Measurements from ENCODE around the gene DOCK6.

The DOCK6 gene, protein sequence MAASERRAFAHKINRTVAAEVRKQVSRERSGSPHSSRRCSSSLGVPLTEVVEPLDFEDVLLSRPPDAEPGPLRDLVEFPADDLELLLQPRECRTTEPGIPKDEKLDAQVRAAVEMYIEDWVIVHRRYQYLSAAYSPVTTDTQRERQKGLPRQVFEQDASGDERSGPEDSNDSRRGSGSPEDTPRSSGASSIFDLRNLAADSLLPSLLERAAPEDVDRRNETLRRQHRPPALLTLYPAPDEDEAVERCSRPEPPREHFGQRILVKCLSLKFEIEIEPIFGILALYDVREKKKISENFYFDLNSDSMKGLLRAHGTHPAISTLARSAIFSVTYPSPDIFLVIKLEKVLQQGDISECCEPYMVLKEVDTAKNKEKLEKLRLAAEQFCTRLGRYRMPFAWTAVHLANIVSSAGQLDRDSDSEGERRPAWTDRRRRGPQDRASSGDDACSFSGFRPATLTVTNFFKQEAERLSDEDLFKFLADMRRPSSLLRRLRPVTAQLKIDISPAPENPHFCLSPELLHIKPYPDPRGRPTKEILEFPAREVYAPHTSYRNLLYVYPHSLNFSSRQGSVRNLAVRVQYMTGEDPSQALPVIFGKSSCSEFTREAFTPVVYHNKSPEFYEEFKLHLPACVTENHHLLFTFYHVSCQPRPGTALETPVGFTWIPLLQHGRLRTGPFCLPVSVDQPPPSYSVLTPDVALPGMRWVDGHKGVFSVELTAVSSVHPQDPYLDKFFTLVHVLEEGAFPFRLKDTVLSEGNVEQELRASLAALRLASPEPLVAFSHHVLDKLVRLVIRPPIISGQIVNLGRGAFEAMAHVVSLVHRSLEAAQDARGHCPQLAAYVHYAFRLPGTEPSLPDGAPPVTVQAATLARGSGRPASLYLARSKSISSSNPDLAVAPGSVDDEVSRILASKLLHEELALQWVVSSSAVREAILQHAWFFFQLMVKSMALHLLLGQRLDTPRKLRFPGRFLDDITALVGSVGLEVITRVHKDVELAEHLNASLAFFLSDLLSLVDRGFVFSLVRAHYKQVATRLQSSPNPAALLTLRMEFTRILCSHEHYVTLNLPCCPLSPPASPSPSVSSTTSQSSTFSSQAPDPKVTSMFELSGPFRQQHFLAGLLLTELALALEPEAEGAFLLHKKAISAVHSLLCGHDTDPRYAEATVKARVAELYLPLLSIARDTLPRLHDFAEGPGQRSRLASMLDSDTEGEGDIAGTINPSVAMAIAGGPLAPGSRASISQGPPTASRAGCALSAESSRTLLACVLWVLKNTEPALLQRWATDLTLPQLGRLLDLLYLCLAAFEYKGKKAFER (N-terminal part only)

DNA sequence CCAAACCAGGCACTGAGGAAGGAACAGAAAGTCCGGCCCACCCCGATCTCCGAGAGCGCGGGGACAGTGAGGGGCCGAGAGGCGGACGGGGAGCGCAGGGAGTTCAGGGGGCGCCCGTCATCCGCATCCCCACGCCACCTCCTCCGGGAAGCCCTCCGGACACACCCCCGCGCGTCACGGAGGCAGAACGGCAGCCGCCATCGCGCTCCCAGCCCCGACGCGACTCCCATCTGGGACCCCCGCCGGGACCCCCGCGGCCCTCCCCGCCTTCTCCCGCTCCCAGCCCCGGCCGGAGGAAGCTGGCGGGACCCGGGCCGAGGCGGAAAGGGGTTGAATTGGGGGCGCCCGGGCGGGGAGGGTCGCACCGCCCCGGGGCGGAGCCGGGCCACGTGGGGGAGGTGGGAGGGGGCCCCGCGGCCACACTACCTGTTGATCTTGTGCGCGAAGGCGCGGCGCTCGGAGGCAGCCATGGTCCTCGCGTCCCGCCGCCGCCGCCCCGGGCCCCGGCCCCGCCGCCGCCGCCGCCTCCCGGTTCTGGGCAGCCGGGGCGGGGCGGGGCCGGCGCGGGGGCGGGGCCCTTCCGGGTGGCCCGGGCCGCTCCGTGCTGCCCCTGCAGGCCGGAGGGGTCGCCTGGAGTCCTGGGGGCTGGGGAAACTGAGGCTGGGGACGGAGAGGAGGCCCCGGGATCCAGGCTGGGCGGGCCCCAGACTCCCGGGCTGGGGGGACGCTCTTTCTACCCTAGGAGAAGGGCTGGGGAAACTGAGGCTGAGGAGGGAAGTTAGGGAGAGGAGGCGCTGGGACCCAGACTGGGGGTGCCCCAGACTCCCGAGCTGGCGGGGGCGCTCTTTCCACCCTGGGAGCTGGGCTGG is at the start of gene DOCK6:
DOCK6 (minus strand) TSS at position 554 of the 869 bp plus-strand sequence; CDS start at position 470, 84 bp downstream.
- DNase-seq (ENCODE audit: low read depth) = no peak

DNA sequence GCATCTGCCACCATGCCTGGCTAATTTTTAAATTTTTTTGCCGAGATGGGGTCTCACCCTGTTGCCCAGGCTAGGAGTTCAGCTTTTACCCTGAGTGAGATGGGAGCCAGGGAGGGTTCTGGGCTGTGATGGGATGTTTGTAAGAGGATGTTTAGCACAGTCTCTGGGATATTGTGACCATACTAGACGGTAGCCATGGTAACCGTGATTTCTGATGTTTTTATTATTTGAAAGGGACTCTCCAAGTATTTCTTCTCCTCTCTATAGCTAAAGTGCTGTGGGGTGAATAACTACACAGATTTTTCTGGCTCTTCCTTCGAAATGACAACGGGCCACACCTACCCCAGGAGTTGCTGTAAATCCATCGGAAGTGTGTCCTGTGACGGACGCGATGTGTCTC is 44.0 kb upstream of the DOCK6 start:
- DNase-seq (ENCODE audit: low read depth) = no peak

DNA sequence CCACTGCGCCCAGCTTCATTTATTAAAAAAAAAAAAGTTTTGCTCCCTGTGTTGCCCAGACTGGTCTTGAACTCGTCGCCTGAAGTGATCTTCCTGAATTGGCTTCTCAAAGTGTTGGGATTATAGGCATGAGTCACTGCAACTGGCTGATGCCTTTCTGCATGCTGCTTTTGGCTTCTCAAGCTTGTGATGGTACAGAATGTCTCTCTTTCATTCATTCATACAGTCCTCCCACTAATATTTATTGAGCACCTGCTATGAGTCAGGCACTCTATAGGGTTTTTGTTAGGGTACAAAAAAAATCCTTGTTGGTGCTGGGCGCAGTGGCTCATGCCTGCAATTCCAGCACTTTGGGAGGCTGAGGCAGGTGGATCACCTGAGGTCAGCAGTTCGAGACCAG is 42.6 kb upstream of the DOCK6 start:
- no peak for DNase-seq (ENCODE audit: low read depth)

DNA sequence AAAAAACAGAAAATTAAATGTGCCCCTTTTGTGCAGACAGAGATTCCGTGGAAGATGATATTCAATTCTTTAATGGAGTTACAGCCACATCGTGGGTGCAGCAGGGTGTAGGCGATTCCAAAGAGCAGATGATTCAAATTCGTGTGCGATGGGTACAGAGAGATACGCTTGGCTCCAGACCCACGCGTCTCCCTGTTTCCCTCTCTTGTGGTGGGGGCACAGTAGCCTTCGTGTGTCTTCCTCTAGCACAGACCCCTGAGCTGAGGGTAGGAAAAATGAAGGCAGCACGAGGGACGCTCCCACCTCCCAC is 38.4 kb upstream of the DOCK6 start:
- no peak for DNase-seq (ENCODE audit: low read depth)

DNA sequence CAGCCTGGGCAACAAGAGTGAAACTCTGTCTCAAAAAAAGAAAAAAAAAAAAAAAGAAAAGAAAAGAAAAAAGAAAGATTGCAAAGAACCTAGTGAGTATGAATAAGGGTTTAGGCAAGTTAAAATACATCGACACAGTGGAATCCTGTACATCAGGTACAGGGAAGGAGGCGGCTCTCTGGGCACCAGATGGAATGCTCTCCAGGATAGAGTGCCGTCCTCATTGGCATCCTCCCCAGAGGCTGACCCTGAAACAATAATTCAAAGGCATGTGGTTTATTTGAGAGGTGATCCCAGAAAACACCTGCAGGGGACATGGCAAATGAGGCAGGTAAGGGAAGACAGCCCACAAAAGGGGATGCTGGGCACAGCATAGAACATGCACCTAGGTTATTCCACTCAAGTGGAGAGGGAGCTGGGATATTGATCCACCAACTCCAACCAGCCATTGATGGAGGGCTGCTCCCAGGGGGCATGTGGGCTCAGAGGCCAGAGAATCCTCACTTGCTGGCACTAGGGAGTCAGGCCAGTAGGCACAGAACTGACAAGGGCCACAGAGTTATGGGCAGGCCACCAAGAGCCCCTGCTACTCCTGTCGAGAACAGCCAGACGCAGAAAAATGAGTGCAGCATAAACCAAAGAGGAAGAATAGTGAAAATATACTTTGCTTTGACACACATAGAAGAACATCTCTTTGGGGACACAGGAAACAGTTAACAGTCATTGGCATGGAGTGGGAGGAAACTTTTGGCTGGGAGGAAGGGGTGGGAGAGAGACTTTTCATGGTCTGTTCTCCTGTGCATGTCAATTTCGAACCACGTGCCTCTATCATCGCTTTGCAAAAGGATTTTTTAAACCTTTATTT is 37.9 kb upstream of the DOCK6 start:
- DNase-seq (ENCODE audit: low read depth) = no peak

DNA sequence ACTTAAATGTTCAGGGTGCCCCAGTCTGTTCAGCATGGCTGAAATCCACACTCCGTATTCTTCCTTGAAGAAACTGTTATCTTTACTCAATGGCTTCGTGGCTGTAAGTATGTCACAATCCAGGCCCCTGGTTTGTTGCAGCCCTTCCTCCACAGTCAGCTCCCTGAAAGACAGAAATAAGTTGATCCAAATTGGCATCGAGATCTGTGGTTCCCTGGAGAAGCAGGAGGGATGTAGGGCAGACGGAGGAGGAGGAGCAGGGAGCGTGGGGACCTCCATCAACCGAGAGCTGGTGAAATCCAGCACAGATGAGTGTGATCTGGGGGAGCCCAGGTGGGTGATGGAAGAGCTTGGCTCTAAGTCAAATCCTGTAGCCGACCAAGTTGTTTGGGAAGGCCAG is 33.9 kb upstream of the DOCK6 start:
- no peak for DNase-seq (ENCODE audit: low read depth)

DNA sequence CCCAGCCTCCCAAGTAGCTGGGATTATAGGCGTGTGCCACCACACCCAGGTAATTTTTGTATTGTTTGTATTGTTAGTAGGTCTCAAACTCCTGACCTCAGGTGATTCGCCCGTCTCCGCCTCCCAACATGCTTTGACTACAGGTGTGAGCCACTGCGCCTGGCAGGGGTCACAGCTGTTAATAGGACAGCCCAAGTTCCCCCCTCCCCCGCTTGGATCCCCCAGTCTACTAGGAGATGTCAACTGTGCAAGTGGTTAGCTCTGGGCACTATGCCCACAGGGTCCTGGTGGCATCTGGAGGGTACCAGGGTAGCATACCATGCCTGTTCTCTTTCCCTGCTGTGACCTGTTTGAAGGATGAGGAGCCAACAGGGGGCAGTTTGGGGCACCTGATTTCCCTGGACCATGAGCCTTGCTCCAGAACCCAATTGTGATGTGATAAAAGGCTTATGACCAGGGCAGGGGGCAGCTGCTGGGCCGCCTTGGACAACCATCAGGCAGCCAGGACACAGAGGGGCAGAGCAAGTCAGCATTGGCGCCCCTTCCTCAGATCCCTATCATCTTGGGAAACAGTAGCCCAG is 33.4 kb upstream of the DOCK6 start, which contains the start of gene TSPAN16:
TSPAN16 (plus strand) TSS at position 496 of the 581 bp plus-strand sequence. CDS start 138 bp downstream, outside the sequence.
- no peak for DNase-seq (ENCODE audit: low read depth)

DNA sequence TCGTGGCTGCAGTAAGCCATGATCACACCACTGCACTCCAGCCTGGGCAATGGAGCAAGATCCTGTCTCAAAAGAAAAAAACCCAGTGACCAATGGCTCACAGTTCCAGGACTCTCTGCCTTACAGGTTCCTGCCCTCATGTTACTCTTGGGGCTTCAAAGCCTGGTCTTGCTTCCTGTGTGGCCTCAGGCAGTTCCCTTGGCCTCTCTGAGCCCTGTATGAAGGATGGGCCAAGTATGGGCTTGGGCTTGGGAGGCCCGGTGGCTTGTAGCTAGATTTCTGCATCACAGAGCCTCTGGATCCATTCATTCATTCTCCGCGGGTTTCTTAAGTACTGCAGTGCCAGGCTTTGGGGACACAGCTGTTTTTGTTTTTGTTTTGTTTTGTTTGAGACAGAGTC is 32.9 kb upstream of the DOCK6 start:
- DNase-seq (ENCODE audit: low read depth) = no peak

DNA sequence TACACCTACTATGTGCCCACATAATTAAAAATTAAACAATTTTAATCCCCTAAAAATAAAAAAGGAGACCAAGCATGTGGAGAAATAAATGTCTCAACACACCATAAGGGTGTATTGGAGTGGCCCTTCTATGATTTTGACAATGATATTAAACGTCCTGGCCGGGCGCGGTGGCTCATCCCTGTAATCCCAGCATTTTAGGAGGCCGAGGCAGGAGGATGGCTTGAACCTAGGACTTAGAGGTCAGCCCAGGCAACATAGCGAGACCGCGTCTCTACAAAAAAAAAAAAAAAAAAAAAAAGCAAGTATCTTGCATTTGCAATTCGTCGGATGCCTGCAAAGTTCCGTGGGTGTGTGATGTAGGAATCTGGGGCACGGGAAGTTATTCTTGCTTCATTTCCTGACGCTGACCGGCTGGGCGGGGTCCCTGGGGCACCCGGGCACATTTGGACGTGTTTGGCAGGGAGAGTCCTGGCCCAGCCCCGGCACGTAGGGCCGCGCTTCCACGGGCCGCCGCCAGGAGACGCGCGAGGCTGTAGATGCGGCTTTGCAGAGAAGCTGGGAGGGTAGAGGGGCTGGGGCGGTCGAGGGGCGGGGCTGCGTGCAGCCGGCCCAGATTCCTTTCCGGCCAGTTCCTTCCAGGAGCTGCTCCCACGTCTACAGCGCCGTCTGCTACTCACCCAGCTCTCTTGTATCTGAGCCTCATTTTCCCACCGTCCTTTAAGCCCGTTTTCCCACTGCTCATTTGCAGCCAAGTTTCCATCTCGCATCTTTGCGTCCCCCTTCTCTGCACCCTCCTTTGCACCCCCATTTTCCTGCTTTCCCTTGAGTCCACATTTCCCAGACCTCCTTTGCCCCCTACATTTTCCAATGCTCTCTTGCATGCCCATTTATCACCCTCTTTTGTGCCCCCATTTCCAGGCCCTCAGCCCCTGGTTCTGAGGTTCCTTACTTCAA is 31.4 kb upstream of the DOCK6 start:
- DNase-seq (ENCODE audit: low read depth) = peak; percentile 65

DNA sequence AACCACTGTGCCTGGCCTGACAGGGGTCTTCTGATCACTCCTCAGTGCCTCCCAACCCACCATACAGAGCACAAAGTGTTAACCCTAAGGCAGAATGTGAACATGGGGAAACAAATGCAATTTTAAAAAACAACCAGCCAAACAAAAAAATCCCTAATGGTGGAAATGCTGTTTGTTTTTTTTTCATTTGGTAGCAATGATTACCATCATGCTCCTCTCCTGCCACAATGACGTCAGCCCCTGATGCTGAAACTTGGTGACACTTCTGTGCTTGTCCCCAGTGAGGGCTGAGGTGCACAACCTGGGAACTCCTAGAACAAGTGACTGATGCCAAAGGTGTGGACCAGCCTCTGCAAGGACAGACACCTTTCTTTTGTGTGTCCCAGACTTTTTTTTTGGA is 29.7 kb upstream of the DOCK6 start:
- DNase-seq (ENCODE audit: low read depth) = no peak

DNA sequence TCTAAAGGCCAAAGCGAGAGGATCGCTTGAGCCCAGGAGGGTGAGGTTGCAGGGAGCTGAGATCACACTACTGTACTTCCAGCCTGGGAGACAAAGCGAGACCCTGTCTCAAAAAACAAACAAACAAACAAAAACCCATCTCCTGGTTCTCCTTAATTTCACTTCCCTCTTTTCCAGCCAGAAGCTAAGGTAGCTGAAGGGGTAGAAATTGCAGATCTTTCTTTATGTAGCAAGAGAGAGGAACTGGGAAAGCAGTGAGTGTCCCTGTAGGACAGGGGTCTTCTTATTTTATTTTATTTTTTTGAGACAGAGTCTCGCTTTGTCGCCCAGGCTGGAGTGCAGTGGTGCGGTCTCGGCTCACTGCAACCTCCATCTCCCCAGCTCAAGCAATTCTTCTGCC is 29.1 kb upstream of the DOCK6 start:
- no peak for DNase-seq (ENCODE audit: low read depth)

DNA sequence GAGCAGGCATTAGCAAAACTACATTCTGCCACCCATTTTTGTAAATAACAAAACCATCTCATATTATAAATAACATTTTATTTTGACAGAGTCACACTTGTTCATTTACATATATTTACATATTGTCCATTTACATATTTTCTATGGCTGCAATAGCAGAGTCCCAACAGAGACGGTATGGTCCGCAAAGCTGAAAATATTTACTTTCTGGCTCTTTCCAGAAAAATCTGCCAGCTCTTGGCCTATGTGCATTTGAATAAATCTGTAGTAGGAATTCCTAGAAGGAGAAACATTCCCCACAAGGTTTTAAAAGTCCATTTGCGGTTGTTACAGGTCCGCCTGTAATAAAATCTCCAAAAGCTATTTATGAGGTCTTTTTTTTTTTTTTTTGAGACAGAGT is 27.9 kb upstream of the DOCK6 start:
- DNase-seq (ENCODE audit: low read depth) = no peak

DNA sequence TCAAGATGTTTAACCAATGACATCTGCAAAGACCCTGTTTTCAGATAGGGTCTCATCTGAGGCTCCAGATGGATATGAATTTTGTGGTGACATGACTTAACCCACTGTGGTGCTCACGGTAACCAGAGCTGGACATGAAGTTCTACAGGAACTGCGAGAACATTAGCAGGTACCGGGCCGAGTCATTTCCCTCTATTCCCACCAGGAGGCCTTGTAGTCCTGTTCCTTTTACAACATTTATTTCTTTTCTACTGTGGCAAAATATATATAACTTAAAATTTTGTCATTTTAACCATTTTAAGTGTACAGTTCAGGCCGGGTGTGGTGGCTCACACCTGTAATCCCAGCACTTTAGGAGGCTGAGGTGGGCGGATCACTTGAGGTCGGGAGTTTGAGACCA is 26.0 kb upstream of the DOCK6 start:
- DNase-seq (ENCODE audit: low read depth) = no peak

DNA sequence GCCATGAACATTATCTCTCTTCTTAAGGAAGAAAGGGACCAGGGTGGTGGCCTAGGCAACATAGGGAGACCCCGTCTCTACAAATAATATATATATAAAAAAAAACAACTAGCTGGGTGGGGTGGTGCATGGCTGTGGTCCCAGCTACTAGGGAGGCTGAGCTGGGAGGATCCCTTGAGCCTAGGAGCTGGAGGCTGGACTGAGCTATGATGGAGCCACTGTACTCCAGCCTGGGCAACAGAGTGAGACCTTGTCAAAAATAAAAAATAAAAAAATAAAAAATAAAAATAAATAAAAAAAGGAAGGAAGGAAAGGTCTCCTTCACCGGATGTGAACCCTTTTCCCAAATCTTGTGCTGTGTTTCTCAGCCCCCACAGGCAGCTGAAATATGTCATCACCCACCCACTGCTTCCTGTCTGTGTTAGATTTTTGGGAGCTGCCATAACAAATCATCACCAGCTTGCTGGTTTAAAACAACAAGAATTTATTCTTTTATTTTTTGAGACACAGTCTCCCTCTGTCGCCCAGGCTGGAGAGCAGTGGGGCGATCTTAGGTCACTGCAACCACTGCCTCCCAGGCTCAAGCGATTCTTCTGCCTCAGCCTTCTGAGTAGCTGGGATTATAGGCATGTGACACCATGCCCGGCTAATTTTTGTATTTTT is 24.1 kb upstream of the DOCK6 start:
- no peak for DNase-seq (ENCODE audit: low read depth)

DNA sequence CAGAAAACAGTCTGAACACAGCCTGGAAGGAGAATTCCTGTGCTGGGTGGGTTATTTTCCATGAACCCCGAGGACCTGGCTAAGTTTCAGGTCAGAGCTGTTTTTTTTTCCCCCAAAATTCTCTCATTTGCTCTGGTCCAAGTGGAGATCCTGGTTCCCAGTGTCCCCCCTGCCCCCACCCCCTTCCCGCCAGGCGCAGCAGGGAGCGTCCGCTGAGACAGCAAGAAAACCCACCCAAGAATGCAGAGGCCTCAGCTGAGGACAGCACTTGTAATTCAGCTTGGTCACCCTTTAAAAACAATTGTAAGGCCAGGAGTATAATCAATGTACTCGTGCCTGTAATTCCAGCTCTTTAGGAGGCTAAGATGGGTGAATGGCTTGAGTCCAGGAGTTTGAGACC is 22.2 kb upstream of the DOCK6 start:
- DNase-seq (ENCODE audit: low read depth) = no peak

DNA sequence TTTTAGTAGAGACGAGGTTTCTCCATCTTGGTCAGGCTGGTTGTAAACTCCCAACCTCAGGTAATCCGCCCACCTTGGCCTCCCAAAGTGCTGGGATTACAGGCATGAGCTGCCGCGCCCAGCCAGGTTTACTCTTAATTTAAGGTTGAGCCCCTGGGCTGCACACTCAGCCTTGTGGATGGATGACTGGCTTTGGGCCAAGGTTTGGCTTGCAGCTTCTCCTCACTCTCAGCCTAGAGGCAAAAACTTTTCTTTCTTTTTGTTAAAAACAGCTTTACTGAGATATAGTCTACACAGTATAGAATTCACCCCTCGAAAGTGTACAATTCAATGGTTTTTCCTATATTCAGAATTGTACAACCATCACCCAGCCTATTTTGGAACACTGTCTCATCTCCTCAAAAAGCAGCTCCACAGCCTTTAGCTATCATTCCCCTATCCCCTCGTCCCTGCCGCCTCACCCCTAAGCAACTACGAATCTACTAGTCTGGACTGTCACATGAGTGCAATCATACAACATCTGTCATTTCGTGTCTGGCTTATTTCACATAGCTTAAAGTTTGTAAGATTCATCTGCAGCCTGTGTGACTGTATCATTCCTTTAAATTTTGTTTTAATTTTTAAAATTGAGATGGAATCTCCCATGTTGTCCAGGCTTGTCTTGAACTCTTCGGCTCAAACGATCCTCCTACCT is 19.2 kb upstream of the DOCK6 start:
- no peak for DNase-seq (ENCODE audit: low read depth)

DNA sequence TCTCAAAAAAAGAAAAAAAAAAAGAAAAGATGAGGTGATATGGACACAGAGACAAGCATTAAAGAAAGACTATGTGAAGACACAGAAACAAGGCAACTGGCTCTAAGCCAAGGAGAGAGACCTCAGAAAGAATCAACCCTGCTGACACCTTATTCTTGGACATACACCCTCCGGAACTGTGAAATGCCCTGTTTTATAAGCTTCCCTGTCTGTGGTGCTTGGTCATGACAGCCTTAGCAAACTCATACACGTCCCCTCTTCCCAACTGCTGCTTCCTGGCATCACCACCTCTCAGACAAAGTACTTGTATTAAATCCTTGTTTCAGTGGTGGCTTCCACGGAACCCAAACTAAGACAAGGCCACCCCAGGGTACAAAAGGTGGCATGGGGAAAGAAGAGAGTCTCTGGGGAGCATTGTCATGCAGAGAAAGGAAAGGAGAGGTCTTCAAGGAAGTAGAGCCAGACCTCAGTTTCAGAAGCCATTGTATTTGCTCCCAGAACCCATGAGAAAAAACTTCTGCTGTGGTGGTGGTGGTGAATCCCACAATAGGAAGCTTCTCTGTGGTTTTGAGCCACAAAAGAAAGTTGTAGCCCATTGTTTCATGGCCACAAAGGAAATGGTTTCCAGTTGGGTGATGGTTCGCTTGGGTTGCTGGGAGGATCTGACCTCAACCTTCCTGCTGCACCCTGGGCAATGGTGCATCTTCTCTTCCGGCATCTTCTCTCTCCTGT is 17.3 kb upstream of the DOCK6 start:
- peak; percentile 12 for DNase-seq (ENCODE audit: low read depth)

Data from activated T-helper 1 cell treated with Interleukin-2 at 50 U/mL for 16 hours (primary cell).